BLaER1 (cell line): ENCODE measurements around the gene LRRC27.

ENCODE experiments used
- H3K27ac ChIP-seq: shearing (Covaris generic); formaldehyde crosslinking; 2 replicates; pipeline ENCODE4 v1.8.1; 2022
- H3K27me3 ChIP-seq: shearing (Covaris generic); formaldehyde crosslinking; 2 replicates; pipeline ENCODE4 v1.8.1; 2022
- H3K36me3 ChIP-seq: shearing (Covaris generic); formaldehyde crosslinking; 2 replicates; pipeline ENCODE4 v1.8.1; 2022
- H3K4me1 ChIP-seq: shearing (Covaris generic); formaldehyde crosslinking; 2 replicates; pipeline ENCODE4 v1.8.1; 2022
- H3K4me2 ChIP-seq: shearing (Covaris generic); formaldehyde crosslinking; 2 replicates; pipeline ENCODE4 v1.8.1; 2022
- H3K4me3 ChIP-seq: shearing (Covaris generic); formaldehyde crosslinking; 2 replicates; pipeline ENCODE4 v1.8.1; 2022
- H3K9ac ChIP-seq: shearing (Covaris generic); formaldehyde crosslinking; 2 replicates; pipeline ENCODE4 v1.8.1; 2022
- H3K9me3 ChIP-seq: shearing (Covaris generic); formaldehyde crosslinking; 2 replicates; pipeline ENCODE4 v1.8.1; 2022
- H4K20me1 ChIP-seq: shearing (Covaris generic); formaldehyde crosslinking; 2 replicates; pipeline ENCODE4 v1.8.1; 2022
- Cebpa-rat ChIP-seq: shearing (Covaris generic); IDR thresholded peaks from 2 replicates; pipeline ENCODE4 v1.8.1; 2022

LRRC27 gene

GRCh38 chr10:132326344-132326889 lies 5.6 kb upstream of the LRRC27 start:
- H3K4me3 ChIP-seq: no peak overlapping the region
- H3K9ac ChIP-seq: no peak overlapping the region
- H3K27me3 ChIP-seq: no peaks in the 10 kb centered on the region
- peaks cover 78% of the 10 kb centered on the region for H4K20me1 ChIP-seq
- 0 out of 2 replicates have a peak, but pooled peaks cover 14% of the 10 kb centered on the region for H3K9me3 ChIP-seq
- no peak overlapping the region for H3K27ac ChIP-seq
- H3K4me2 ChIP-seq: no peak overlapping the region
- no peak for TF ChIP-seq Cebpa-rat
- H3K4me1 ChIP-seq: peaks cover 30% of the 10 kb centered on the region
- peaks cover 65% of the 10 kb centered on the region for H3K36me3 ChIP-seq

- TF ChIP-seq Cebpa-rat: no peak
- no peak overlapping the region for H3K4me3 ChIP-seq
- no peak overlapping the region for H3K9ac ChIP-seq
- H3K27ac ChIP-seq: no peak overlapping the region
- peaks cover 30% of the 10 kb centered on the region for H3K4me1 ChIP-seq
- H3K27me3 ChIP-seq: no peaks in the 10 kb centered on the region
- H3K9me3 ChIP-seq: 0 out of 2 replicates have a peak, but pooled peaks cover 14% of the 10 kb centered on the region
- no peak overlapping the region for H3K4me2 ChIP-seq
- peaks cover 78% of the 10 kb centered on the region for H4K20me1 ChIP-seq
- H3K36me3 ChIP-seq: peaks cover 65% of the 10 kb centered on the region
Observed at GRCh38 chr10:132326925-132327324, 5.1 kb upstream of the LRRC27 start.

DNA sequence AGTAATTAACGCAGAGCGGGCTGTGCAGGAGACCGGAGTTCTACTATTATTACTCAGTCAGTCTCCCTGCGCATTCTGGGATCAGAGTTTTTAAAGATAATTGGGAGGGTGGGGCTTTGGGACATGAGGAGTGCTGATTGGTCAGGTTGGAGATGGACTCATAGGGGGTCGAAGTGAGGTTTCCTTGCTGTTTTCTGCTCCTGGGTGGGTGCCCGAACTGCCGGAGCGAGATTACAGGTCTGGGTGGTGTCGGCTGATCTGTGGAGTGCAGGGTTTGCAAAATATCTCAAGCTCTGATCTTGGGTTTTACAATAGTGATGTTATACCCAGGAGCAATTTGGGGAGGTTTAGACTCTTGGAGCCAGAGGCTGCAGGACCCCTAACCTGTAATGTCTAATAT lies 3.9 kb upstream of the LRRC27 start:
- H3K4me3 ChIP-seq: no peak overlapping the region
- no peak for TF ChIP-seq Cebpa-rat
- 0 out of 2 replicates have a peak, but pooled peaks cover 14% of the 10 kb centered on the region for H3K9me3 ChIP-seq
- no peak overlapping the region for H3K27ac ChIP-seq
- peaks cover 59% of the 10 kb centered on the region for H3K36me3 ChIP-seq
- peaks cover 69% of the 10 kb centered on the region for H4K20me1 ChIP-seq
- no peak overlapping the region for H3K4me2 ChIP-seq
- no peaks in the 10 kb centered on the region for H3K27me3 ChIP-seq
- H3K9ac ChIP-seq: no peak overlapping the region
- H3K4me1 ChIP-seq: peaks cover 39% of the 10 kb centered on the region

DNA sequence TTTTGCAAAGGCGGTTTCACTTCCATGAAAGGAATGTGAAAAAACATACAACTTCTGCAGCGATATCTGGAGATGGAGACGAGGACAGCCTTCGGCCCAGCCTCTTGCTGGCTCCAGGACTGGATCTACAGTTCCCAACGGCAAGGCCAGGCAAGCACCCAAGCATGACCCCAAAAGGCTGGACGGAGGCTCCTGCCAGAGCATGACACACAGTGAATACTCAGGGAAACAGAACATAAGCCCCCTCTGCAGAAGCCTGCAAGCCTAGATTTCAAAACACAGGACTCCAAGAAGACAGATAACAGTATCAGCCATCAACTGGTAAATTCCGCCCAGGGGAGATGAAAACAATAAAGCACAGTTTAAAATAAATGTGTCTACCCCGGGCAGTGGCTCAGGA lies 3.3 kb upstream of the LRRC27 start:
- Histone ChIP-seq H3K4me2 (peak overlapping the region; percentile 98), H3K27me3 (no peaks in the 10 kb centered on the region), H3K4me3 (no peak overlapping the region), H4K20me1 (peaks cover 62% of the 10 kb centered on the region), H3K9ac (no peak overlapping the region), H3K9me3 (0 out of 2 replicates have a peak, but pooled peaks cover 14% of the 10 kb centered on the region), H3K36me3 (peaks cover 53% of the 10 kb centered on the region), H3K4me1 (peaks cover 44% of the 10 kb centered on the region), H3K27ac (no peak overlapping the region)
- TF ChIP-seq Cebpa-rat: no peak

DNA sequence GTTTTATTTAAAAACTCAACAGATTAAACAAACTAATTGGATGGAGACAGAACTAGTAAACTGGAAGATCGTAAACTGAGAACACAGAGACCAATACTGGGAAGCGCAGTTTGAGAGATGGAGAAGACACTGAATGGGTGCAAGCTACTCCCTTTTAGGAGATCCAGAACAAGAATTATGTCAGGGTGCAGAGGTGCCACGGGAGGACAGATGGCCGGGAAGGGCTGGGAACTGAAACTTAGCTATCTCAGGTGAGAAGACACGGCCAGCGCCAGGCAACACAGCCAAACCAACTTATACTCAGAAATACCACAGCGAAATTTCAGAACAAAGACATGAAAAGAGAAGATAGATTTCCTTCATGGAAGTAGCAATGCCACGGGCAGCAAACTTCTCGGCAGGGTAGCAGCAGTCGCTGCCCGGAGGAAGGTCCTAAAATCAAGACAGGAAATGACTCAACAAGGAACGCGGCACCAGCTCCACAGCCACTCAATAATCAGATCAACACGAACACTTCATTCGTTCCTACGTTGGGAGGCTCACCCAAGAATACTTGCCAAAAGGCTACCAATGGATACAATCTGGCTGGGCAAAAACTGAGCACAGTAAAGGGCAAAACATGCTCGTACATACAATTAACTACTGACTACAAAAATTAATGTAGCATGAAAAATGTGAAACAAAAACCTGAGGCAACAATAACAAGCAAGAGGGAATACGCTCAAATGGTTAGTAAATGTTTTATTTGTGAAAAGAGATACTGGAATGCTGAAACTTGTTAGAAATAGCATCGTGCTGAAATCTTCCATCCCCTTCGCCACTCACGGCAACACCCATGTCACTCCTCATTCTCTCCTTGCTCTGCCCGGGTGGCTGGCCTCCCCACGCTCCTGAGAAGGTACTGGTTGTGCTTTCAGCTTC lies 2.2 kb upstream of the LRRC27 start:
- H3K27ac ChIP-seq: peak overlapping the region; percentile 92
- H3K9me3 ChIP-seq: 0 out of 2 replicates have a peak, but pooled peaks cover 14% of the 10 kb centered on the region
- H3K9ac ChIP-seq: peak overlapping the region; percentile 92
- peaks cover 44% of the 10 kb centered on the region for H3K4me1 ChIP-seq
- no peaks in the 10 kb centered on the region for H3K27me3 ChIP-seq
- H3K4me3 ChIP-seq: peak overlapping the region; percentile 91
- no peak for TF ChIP-seq Cebpa-rat
- H3K4me2 ChIP-seq: peak overlapping the region; percentile 98
- peaks cover 43% of the 10 kb centered on the region for H3K36me3 ChIP-seq
- H4K20me1 ChIP-seq: peaks cover 52% of the 10 kb centered on the region

DNA sequence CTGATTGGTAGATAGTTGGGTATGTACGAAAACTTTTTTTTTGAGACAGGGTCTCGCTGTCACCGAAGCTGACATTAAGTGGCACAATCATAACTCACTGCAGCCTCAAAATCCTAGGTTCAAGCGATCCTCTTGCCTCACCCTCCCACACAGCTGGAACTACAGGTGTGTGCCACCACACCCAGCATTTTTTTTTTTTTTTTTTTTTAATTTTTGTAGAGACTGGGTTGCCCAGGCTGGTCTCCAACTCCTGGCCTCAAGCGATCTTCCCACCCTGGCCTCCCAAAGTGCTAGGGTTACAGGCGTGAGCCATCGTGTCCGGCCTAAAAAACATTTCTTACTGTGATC lies 1.5 kb upstream of the LRRC27 start:
- Histone ChIP-seq H3K9ac (peak overlapping the region; percentile 92), H3K9me3 (0 out of 2 replicates have a peak, but pooled peaks cover 11% of the 10 kb centered on the region), H4K20me1 (peaks cover 50% of the 10 kb centered on the region), H3K36me3 (peaks cover 37% of the 10 kb centered on the region), H3K4me2 (peak overlapping the region; percentile 98), H3K4me1 (peaks cover 44% of the 10 kb centered on the region), H3K4me3 (peak overlapping the region; percentile 91), H3K27ac (peak overlapping the region; percentile 92), H3K27me3 (no peaks in the 10 kb centered on the region)
- TF ChIP-seq Cebpa-rat: no peak

- H3K27me3 ChIP-seq: no peaks in the 10 kb centered on the region
- no peak for TF ChIP-seq Cebpa-rat
- H3K9me3 ChIP-seq: 0 out of 2 replicates have a peak, but pooled peaks cover 2% of the 10 kb centered on the region
- H4K20me1 ChIP-seq: peaks cover 33% of the 10 kb centered on the region
- peaks cover 18% of the 10 kb centered on the region for H3K36me3 ChIP-seq
- H3K4me3 ChIP-seq: peak overlapping the region; percentile 91
- peak overlapping the region; percentile 77 for H3K9ac ChIP-seq
- peaks cover 62% of the 10 kb centered on the region for H3K4me1 ChIP-seq
- peak overlapping the region; percentile 69 for H3K27ac ChIP-seq
- peak overlapping the region; percentile 93 for H3K4me2 ChIP-seq
Observed at GRCh38 chr10:132332433-132332754, 401 bp downstream of the LRRC27 start.

DNA sequence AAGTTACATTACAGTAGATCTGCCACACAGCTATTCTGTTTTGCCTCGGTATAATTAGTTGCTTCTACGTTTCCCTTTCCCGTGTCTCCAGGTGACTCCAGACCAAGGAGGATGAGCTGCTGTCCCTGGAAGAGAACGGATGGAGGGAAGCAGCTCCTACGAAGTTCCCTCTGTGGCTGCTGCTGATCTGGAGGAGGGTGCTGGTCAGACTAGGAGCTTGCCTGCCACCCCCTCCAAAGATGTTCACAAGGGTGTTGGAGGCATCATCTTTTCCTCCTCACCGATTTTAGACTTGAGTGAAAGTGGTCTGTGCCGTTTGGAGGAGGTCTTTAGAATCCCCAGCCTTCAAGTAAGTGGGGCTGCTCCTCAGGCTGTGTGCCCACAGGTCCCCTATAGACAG lies 1.4 kb downstream of the LRRC27 start:
- H3K36me3 ChIP-seq: peaks cover 15% of the 10 kb centered on the region
- no peak overlapping the region for H3K27ac ChIP-seq
- peak overlapping the region; percentile 93 for H3K4me2 ChIP-seq
- no peak overlapping the region for H3K4me3 ChIP-seq
- no peak for TF ChIP-seq Cebpa-rat
- peaks cover 23% of the 10 kb centered on the region for H4K20me1 ChIP-seq
- H3K9ac ChIP-seq: no peak overlapping the region
- H3K27me3 ChIP-seq: no peaks in the 10 kb centered on the region
- no peaks in the 10 kb centered on the region for H3K9me3 ChIP-seq
- H3K4me1 ChIP-seq: peaks cover 60% of the 10 kb centered on the region

GRCh38 chr10:132334631-132335188 lies 2.7 kb downstream of the LRRC27 start:
- TF ChIP-seq Cebpa-rat: no peak
- no peak overlapping the region for H3K4me3 ChIP-seq
- no peak overlapping the region for H3K4me2 ChIP-seq
- H3K9ac ChIP-seq: no peak overlapping the region
- H3K27ac ChIP-seq: no peak overlapping the region
- H3K27me3 ChIP-seq: no peaks in the 10 kb centered on the region
- H3K4me1 ChIP-seq: peaks cover 46% of the 10 kb centered on the region
- no peaks in the 10 kb centered on the region for H3K9me3 ChIP-seq
- peaks cover 20% of the 10 kb centered on the region for H3K36me3 ChIP-seq
- H4K20me1 ChIP-seq: peaks cover 10% of the 10 kb centered on the region
